Stimulated activated CD8-positive, alpha-beta memory T cell treated with anti-CD3 and anti-CD28 coated beads, Interleukin-7, amount 100 ng/mL, for 24 hours (primary cell): ENCODE data around the gene PRSS56.

Experiments used
- DNase-seq: peaks from one replicate; pipeline ENCODE4 v3.0.0-alpha.2; 2020; ENCODE audit warnings: low read depth

Gene PRSS56

DNA sequence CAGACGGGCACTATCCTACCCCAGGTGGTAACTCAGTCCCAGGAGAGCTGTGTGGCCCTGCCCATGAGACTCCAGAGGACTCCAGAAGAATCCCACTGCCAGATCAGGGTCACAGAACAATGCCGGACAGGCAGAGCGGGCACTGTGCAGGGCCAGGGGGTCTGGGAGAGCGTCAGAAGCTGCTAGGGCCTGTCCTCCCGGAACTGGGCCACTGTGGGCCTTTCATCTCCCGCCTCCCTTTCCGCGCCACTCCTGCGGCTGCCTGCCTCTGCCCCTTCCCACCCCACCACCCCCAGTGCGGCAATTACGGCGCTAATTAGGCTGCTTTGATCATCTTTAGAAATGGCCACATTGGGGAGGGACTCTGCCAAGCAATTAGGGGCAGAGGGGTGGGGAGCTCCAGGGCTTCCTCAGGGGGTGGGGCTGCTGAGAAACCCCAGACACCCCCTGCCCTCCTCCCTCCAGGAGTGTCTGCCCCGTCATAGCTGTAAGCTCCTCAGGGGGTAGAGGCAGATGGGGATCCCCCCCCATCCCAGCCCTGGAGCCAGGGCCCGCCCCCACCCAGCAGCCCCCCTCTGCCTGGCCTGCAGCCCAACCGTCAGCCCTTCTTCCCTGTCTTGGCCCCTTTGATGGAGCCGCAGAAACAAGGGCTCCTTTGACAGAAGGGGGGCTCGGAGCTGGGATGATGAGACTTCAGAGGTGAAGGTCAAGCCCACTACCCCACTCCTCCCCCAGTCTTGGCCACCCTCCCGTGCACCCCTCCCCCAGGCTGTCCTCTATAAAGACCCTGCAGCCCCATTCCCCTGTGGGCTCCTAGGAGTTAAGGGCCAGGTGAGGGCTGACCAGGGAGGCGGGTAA, at the start of gene PRSS56:
Gene PRSS56, plus strand, starts transcription at position 808 of the 858 bp plus-strand sequence. CDS start 211 bp downstream, outside the sequence.
- DNase-seq, result no peak

DNA sequence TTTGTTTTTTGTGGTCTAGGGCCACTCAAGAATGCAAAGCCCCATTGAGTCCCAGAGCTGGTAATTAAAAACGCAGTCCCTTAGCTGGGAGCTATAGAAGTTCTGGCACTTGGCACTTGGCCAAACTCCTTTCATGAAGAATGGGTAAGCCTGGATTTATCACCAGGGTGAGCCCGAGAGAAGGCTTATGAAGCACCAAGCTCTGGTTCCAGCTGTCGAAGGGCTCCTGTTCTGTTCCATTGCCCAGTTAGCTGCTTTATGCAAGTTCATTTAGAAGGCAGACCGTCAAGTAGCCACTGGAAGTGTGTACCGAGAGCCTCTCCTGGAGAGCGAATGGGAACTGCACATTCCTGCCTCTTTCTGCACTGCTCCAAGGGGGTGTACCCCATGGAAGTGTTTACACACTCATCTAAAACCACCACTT, 46.7 kb upstream of the PRSS56 start:
- no peak for DNase-seq

DNA sequence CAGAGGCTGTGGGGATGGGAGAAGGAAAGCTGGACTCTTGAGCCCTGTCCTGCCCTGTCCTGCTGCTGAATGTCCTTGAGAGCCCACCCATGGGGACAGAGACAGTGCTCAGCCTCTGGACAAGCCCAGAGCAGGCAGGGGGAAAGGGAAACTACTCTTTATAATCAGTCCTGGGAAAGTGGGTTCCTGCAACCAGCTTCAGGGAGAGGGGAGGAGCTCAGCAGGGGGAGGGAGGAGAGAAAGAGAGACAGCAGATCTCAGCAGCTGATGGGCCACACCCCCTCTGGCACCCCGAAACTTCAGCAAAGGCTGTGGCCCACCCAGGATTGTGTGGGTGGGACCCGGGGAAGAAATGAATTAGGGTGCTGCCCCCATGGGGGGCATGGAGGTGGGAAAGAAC, 44.1 kb upstream of the PRSS56 start:
- DNase-seq, result no peak

DNA sequence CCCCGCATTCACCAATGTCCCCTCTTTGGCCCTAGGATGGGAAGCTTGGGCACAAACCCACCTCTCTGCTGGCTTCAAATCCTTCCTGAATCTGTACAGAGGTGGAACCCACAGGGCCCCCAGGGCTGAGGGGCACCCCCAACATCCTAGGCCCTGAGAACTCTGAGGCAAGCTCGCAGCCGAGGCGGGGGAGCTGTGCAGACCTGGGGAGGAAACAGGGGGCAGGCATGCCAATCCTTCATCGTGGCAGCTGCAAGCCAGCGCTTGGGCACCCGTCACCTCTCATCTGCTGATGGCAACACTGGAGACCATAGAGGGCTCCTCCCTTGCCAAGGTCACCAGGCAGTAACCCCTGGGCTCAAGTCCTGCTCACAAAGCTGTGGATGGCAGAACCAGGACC, 43.4 kb upstream of the PRSS56 start:
- no peak for DNase-seq

DNA sequence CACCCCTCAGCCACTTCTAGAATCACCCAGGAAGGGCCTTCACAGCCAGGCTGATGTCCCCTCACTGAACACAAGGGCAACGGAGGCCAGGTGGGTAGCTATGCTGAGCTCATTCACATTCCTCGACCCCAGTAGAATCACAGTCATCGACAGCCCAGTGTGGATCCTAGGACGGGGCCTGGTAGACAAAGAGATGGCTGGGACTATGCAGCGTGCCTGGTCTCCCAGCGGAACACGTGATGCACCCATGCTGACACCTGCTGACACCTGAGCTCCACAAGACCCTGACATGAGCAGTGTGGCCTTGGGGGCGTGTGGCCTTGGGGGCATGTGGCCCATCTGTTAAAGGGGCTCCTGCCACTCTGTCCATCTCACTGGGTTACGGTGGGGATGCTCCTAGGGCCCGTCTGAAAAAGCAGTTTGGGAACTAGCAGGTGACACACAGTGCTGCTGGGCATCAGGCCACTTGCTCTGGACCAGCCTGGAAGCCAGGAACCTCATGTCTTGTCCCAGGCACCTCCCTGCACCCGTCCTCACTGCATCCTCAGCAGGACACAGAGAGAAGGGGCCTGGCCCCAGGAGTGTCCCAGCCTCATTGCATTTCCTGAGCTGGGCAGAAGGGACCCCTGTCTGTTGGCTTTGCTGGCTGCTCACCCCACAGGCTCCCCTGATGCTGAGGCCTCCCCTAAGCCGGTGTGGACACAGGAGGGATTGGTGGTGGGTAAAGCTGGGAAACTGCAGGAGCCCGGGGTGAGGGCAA, 42.3 kb upstream of the PRSS56 start:
- DNase-seq, result no peak

DNA sequence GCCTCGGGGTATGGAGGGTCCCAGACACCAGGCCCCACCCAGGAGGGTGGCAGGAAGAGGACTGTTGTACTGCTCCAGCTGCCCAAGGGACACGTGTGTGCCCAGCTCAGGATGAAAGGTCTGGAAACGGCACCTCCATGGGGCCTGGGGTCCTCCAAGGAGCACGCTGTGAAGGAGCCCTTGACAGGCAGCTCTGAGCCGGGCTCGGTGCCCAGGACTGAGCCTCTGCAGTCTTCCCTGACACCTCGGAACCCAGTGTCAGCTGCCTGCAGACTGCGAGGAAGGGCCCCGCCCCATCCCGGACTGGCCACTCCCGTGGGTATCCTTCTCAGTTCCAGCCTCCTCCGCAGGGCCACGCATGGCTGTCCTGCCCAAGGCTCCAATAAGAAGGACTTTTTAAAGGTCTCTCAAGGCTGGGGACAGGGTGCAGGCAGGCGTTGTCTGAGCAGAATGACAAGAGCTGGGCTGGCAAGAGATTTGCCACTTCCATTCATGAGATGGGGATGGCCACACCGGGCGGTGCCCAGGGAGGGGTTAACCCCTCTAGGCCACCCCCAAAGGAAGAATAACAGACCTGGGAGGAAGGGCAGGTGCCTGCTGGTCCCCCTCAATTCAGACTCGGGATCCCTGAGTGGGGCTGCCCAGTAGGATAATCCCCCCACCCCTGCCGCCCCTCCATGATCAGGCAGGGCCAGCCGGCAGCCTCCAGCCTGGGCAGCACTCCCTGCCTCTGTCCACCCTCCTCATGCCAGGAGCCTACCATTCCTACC, 41.4 kb upstream of the PRSS56 start:
- no peak for DNase-seq

DNA sequence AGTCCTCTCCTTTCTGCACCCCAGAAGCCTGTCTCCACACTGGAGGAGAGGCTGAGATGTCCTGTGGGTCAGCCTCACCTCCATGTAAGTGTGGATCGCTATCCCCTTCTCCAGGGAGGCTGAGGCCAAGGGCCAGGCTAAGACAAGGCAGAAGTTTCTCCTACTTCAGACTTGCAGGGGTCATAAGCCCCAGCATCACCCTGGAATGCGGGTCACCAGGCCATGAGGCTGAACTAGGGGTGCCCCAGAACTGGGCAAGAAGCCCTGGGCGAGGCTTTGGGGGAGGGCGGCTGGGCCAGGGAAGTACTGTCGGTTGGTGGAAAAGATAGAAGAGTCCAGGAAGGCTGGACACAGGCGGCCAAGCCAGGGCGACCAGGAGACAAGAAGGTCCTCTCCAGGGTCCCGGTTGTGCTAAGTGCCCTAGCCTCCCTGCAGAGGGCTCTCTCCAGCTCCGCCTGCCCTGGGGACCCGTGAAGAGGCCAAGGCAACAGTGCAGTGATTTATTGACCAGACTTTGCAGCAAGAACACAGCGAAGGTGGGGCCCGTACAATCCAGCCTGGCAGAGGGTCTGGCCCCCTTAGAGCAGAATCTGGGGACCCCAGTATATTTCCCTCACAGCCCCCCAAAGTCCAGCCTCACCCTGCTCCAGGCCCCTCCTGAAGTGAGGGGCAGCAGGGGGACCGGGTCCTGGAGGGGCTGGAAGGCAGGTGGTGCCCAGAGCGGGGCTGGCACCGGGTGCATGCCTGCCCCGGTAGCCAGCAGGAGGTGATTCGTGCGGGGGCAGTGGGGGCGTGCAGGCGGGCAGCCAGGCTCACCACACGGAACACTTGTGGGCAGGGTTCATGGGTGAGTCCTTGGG, 40.6 kb upstream of the PRSS56 start:
- DNase-seq, result no peak

DNA sequence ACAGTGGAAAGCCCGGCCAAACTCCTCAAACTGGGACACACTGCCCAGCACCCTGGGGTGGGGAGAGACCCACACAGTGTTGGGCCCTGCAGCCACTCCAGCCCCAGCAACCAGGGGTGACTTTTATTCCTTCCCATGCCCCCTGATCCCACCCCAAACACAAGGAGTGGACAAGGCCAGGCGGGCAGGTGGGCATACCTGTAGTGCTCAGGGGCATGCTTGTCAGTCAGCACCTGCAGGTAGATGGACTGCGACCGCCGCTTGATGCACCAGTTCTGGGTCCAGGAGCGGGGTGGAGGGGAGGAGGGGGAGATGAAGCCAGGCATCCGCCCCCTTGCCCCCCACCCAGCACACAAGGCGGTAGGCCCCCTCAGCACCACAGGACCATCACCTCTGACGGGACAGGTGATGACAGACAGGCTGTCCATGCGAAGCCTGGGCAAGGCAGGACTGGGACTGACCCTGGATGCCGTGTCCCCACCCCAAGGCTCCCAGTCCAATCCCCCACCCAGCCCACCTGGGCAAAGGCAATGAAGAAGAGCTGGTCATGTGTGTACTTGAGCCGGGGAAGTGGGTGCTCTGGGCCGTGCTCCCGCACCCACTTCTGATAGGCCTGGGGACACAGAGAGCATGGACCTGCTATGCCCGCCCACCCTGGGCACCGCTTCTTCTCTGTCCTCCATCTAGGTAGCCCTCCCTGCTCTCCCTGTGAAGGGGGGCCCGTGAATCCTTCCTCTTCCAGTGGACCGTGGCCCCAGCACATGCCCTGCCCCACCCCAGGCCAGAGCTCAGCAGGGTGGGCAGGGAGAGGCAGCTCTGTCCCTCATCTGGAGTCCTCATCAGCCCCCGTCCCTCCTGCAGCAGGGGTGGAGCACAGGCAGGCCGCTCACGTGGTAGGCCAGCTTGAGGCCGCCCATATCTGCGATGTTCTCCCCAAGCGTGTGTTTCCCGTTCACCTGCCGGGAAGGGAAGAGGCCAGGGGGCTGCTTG, 39.7 kb upstream of the PRSS56 start:
- no peak for DNase-seq

DNA sequence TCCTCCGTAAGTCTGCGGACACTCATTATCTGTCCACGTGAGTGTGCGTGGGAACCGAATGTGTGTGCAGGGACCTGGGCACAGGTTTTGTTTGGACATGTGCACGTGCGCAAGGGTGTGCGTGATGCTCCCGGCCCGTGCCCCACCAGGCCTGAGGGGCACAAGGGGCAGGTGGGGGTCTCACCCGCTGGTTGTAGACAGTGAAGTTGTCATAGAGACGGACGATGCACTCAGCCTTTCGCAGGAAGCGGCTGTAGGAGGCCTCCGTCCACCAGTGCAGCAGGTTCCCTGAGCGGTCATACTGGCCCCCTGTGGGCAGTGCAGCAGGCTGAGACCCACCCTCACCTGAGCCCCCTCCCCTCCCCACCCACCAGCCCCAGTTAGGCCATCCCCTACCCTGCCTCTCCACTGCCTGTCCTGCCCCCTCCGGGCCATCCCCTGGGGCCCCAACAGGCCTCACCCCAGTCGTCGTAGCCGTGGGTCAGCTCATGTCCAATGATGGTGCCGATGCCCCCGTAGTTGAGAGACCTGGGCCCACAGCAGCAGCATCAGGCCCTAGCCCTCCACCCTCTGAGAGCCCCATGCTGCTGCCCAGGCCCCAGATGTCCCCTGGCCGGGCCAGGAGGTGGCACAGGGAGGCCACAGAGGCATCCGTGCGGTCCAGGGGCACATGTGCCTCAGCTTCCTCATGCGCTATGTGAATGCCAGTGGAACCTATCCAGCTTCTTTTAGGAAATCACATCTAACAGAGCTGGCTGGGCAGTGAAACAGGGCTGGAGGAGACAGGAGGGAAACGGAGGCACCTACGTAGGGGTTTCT, 38.7 kb upstream of the PRSS56 start:
- no peak for DNase-seq

DNA sequence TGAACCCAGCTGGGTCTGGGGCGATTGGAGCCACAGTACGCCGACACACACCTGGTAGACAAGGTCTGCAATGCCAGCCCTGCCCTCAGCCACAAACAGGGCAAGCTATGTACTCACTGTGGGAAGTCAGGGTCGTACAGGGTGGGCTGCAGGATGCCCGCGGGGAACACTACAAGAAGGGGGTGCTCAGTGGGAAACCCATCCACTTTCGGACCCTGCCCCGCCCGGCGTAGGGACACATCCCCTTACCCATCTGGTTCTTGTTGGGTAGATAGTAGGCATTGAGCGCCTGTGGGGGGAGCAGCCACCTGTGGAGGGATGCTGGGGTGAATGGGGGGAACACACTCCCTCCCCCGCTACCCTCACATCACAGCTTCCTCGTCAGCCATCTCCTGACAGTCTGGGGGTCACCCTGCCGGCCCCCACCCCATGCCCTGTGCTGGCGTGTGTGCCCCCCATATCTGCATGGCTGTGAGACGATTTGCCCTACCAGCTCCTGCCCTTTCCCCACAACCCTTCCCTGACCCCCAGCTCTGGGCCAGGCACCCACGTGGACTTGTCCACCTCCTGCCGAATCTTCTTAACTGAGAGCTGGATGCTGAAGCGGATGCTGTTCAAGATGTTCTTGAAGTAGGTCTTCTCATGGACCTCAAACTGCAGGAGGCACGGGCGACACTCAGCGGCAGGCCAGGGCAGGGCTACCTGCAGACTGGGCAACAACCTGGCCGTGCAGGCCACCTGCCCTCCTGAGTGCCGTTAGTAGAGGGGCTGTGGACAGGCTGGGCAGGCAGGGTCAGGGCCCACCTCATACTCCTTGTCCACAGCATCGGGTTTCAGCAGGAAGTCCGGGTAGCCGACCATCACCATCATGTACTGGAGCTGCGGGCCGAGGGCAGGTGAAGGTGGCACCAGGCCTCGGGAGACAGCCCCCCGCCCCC, 37.6 kb upstream of the PRSS56 start:
- no peak for DNase-seq

DNA sequence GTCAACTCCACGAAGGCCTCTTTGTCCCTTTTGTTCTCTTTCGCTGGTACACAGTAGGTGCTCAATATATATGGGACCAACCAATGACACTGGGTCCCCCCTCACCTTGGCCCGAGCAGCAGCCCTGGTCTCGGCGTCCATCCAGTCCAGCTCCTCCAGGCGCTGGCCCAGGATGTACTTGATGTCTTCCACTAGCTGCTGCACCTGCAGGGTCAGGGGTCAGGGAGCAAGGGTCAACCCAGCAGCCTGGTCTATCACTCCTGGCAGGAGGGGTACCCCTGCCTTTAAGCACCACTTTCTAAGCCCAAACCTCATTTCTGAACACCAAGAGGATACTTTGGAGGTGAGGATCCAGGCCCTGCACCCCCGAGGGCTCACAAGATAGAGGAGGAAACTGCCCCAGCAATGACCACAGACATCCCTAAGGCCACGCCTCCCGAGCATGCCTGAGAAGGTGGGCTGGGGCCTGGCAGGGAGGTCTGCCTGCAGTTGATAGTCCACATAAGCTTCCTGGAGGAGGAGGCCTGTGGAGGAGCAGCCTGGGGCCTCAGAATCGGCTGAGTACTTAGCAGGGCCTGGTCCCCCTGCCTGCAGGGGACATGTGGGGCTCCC, 36.8 kb upstream of the PRSS56 start:
- no peak for DNase-seq

DNA sequence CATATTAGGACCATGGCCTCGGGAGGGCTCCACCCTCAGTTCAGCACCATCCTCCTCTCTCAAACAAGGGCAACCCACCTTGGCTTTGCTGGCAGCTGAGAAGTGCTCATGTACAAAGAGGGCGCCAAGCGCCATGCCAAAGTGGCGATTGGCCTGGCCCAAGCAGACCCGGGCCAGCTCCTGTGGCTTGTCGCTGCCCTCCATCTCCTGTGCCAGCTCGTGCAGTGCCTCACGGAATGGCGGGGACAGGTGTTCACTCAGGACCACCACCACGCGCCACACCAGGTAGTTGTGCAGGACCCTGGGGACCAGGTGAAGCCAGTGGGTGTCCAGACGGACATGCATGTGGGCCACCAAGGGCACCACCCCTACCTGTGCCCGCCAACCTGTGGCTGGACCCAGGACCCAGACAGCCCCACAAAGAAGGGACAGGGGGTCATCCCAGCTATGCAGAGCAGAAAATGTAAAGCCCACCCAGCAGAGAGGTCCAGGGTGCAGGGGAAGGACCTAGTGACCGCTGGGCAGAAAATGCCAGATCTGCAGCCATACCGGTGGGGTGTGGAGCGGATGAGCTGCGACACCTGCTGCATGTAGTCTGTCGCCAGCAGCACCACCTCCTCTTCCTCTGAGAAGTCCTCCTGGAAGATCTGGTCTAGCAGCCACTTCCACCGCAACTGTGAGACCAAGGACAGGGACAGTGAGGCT, 36.1 kb upstream of the PRSS56 start:
- no peak for DNase-seq

DNA sequence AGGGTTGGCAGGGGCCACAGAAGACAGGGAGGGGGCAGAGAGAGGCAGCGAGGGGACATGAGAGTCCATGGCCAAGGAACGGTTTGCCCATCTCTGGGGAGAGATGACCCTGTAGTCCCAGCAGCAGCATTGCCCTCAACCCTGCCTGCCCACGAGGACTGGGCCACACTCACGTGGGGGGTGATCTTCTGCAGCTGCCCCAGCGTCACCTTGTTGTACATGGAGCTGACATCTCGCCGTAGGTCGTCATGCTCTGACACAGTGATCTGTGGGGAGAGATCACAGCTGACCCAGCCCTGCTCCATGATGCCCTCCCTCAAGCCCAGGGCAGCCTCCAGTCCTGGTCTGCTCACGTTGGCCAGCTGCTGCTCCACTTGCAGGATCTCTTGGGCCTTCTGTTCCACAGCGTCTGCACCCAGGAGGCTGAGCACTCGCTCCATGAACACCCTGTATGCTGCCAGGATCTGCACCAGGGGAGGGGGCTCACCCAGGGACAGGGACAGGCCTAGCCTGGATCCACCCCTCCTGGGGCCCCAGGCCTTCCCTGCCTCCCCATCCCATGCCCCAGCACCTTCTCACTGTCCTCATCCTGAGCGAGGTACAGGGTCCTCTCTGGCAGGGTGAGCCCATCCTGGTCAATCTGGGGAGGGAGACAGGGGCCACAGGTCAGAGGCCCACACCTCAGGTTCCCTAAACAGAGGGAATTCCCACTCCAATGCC, 35.4 kb upstream of the PRSS56 start:
- no peak for DNase-seq

DNA sequence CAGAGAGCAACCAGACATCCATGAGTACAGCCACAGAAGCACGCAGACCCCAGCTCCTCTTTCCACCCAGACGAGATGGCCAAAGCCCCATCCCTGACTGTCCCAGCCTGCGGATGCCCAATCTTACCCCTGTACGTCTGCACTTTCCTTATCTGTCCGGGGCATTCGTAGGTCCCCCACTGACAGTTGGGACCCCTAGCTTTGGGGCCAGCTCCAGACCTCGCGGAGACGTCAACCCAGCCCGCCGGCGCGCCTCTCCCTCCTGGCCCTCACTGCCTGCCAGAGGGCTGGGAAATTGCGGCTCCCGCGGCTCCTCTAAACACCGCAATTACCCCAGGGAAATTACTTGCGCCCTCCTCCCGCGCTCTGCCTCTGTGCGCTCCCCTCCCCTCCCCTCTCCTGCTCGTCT, 34.8 kb upstream of the PRSS56 start:
- DNase-seq, result no peak

DNA sequence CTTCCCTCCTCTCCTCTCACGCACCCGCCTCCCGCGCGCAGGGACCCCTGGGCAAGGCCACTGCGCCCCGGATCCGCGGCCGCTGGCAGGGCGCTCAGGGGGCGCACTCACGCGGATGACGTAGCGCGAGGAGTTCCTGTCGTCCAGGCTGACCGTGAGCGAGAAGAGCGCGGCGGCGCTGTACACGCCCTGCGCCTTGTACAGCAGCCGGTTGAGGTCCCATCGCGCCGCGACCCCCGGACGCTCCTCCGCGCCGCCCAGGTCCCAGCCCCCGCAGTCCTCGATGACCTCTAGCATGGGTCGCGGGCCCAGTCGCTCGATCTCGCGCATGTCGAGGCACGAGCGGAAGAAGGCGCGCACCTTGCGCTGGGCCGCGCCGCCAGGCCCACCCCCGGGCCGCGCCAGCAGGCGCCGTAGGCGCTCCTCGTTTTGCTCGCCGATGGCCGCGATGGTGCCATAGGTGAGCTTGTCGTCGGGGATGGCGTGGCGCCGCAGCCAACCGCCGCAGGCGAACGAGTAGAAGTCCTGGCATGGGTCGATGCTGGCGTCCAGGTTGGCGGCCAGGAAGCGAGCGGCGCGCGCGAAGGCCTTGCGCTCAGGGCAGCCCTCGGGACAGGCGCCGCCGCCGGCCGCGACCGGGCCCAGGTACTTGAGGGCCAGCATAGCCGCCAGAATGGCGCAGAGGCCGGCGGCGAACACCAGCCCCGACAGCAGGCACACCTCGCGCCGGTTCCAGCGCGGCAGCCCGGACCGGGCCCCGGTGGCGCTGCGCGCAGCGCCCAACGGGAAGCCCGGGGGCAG, 34.2 kb upstream of the PRSS56 start:
- DNase-seq, result no peak
